Hepatocyte (in vitro differentiated cells): Measurements from ENCODE around the gene BIRC2.

Source experiments
- EZH2 ChIP-seq: fragments of 200-600 bp; sonication (generic); IDR thresholded peaks from 2 replicates; pipeline ENCODE4 v1.6.1; 2016; ENCODE audit warnings: antibody characterized with exemption, mild to moderate bottlenecking, borderline replicate concordance
- EZH2phosphoT487 ChIP-seq: fragments of 200-600 bp; sonication (generic); IDR thresholded peaks from one replicate; pipeline ENCODE4 v1.6.1; 2018; ENCODE audit warnings: antibody characterized with exemption, mild to moderate bottlenecking, low read depth, moderate library complexity; ENCODE audit not compliant: unreplicated experiment, severe bottlenecking
- TF ChIP-seq, protein P1 (sequence below): fragments of 200-600 bp; sonication (generic); IDR thresholded peaks from 2 replicates; pipeline ENCODE4 v1.5.1; 2016; ENCODE audit warnings: antibody characterized with exemption, mild to moderate bottlenecking; ENCODE audit not compliant: poor library complexity

DNA sequence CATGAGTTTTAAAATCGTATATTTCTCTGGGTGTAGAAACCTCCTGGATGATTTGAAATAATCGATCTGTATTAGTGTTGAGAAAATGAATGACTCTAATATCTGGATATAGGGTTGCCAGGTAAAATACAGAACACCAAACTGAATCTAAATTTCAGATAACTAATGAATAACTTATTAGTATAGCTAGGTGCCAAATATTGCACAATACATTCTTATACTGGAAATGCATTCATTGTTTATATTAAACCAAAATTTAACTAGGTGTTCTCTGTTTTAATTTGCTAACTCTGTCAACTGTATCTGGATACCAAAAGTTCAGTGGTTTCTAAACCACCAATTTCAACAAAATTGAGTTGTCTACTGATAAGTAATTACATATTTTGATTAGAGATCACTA, 32.2 kb upstream of the BIRC2 start:
- TF ChIP-seq, protein P1, sequence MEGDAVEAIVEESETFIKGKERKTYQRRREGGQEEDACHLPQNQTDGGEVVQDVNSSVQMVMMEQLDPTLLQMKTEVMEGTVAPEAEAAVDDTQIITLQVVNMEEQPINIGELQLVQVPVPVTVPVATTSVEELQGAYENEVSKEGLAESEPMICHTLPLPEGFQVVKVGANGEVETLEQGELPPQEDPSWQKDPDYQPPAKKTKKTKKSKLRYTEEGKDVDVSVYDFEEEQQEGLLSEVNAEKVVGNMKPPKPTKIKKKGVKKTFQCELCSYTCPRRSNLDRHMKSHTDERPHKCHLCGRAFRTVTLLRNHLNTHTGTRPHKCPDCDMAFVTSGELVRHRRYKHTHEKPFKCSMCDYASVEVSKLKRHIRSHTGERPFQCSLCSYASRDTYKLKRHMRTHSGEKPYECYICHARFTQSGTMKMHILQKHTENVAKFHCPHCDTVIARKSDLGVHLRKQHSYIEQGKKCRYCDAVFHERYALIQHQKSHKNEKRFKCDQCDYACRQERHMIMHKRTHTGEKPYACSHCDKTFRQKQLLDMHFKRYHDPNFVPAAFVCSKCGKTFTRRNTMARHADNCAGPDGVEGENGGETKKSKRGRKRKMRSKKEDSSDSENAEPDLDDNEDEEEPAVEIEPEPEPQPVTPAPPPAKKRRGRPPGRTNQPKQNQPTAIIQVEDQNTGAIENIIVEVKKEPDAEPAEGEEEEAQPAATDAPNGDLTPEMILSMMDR, result no peak
- TF ChIP-seq EZH2 (no peak), EZH2phosphoT487 (no peak)
